IPS-20b (cell line): ENCODE data around the gene ADA.
"Not testable (repeated sequence)": the region's sequence is repeated elsewhere in the genome, so short reads cannot be mapped to it uniquely, and the experiment has no call there.

Experiments
- H3K27ac ChIP-seq: one replicate; pipeline ENCODE4 v1.5.1; 2013; ENCODE audit warnings: low read length
- H3K27me3 ChIP-seq: 2 replicates; pipeline ENCODE4 v1.6.1; 2013; ENCODE audit warnings: mild to moderate bottlenecking, low read length, inconsistent platforms; ENCODE audit not compliant: insufficient read depth
- H3K36me3 ChIP-seq: 2 replicates; pipeline ENCODE4 v1.6.1; 2013; ENCODE audit warnings: low read depth, mild to moderate bottlenecking, inconsistent platforms, low read length, moderate library complexity; ENCODE audit not compliant: insufficient read depth
- H3K4me1 ChIP-seq: 2 replicates; pipeline ENCODE4 v1.6.1; 2013; ENCODE audit warnings: mild to moderate bottlenecking, control low read depth, inconsistent platforms, low read length, moderate library complexity; ENCODE audit not compliant: insufficient read depth
- H3K4me3 ChIP-seq: 2 replicates; pipeline ENCODE4 v1.5.1; 2013; ENCODE audit warnings: mild to moderate bottlenecking, low read length, inconsistent platforms
- H3K9ac ChIP-seq: 2 replicates; pipeline ENCODE4 v1.6.1; 2013; ENCODE audit warnings: low read depth, mild to moderate bottlenecking, inconsistent platforms, low read length, moderate library complexity
- H3K9me3 ChIP-seq: 2 replicates; pipeline ENCODE4 v1.6.1; 2013; ENCODE audit warnings: mild to moderate bottlenecking, low read depth, low read length, inconsistent platforms; ENCODE audit not compliant: insufficient read depth

The ADA gene

GRCh38 chr20:44651684-44652423 is at the start of gene ADA:
ADA (minus strand) TSS chr20:44651699; CDS start chr20:44651607, 92 bp downstream.
- Histone ChIP-seq H3K4me3 (peak within 1 kb of the TSS; percentile 65), H3K4me1 (peaks cover 19% of the 10 kb centered on the region; the same call in 1 of the 2 replicates), H3K9ac (peak within 1 kb of the TSS; percentile 55; the same call in 1 of the 2 replicates), H3K36me3 (no peaks in the 10 kb centered on the region), H3K9me3 (peaks cover 6% of the 10 kb centered on the region), H3K27me3 (peaks cover 31% of the 10 kb centered on the region), H3K27ac (no peak within 1 kb of the TSS)

- H3K9me3 ChIP-seq = no peaks in the 10 kb centered on the region
- H3K36me3 ChIP-seq = no peaks in the 10 kb centered on the region
- no peak overlapping the region for H3K27ac ChIP-seq
- no peak overlapping the region for H3K9ac ChIP-seq
- no peaks in the 10 kb centered on the region for H3K27me3 ChIP-seq
- peaks cover 6% of the 10 kb centered on the region; the same call in 1 of the 2 replicates for H3K4me1 ChIP-seq
- no peak overlapping the region for H3K4me3 ChIP-seq
Measured at GRCh38 chr20:44700306-44700705, 48.8 kb upstream of the ADA start.

GRCh38 chr20:44698351-44698750 is 46.9 kb upstream of the ADA start:
- H3K36me3 ChIP-seq = no peaks in the 10 kb centered on the region
- peaks cover 6% of the 10 kb centered on the region; the same call in 1 of the 2 replicates for H3K4me1 ChIP-seq
- H3K27ac ChIP-seq = no peak overlapping the region
- H3K9ac ChIP-seq = no peak overlapping the region
- H3K9me3 ChIP-seq = no peaks in the 10 kb centered on the region
- H3K27me3 ChIP-seq = no peaks in the 10 kb centered on the region
- H3K4me3 ChIP-seq = no peak overlapping the region

- H3K4me1 ChIP-seq, H3K4me3 ChIP-seq, H3K9ac ChIP-seq, H3K27me3 ChIP-seq, H3K36me3 ChIP-seq, H3K9me3 ChIP-seq, H3K27ac ChIP-seq: not testable (repeated sequence)
Measured at GRCh38 chr20:44697041-44697440, 45.5 kb upstream of the ADA start.

- H3K9ac ChIP-seq = no peak overlapping the region
- H3K4me1 ChIP-seq = peaks cover 4% of the 10 kb centered on the region
- no peaks in the 10 kb centered on the region for H3K27me3 ChIP-seq
- no peak overlapping the region for H3K4me3 ChIP-seq
- no peaks in the 10 kb centered on the region for H3K9me3 ChIP-seq
- no peaks in the 10 kb centered on the region for H3K36me3 ChIP-seq
- no peak overlapping the region for H3K27ac ChIP-seq
Measured at GRCh38 chr20:44696315-44696714, 44.8 kb upstream of the ADA start.

- H3K36me3 ChIP-seq = no peaks in the 10 kb centered on the region
- no peak overlapping the region for H3K27ac ChIP-seq
- no peak overlapping the region for H3K9ac ChIP-seq
- H3K4me1 ChIP-seq = peaks cover 3% of the 10 kb centered on the region; the same call in 1 of the 2 replicates
- no peaks in the 10 kb centered on the region for H3K9me3 ChIP-seq
- no peak overlapping the region for H3K4me3 ChIP-seq
- no peaks in the 10 kb centered on the region for H3K27me3 ChIP-seq
Measured at GRCh38 chr20:44695674-44696300, 44.3 kb upstream of the ADA start.

- Histone ChIP-seq H3K9ac (no peak overlapping the region), H3K27ac (no peak overlapping the region), H3K36me3 (no peaks in the 10 kb centered on the region), H3K4me1 (peaks cover 3% of the 10 kb centered on the region; the same call in 1 of the 2 replicates), H3K4me3 (no peak overlapping the region), H3K9me3 (no peaks in the 10 kb centered on the region), H3K27me3 (no peaks in the 10 kb centered on the region)
Measured at GRCh38 chr20:44695295-44695673, 43.8 kb upstream of the ADA start.

- no peaks in the 10 kb centered on the region for H3K27me3 ChIP-seq
- no peak overlapping the region for H3K9ac ChIP-seq
- H3K27ac ChIP-seq = no peak overlapping the region
- H3K4me3 ChIP-seq = no peak overlapping the region
- H3K4me1 ChIP-seq = peaks cover 3% of the 10 kb centered on the region; the same call in 1 of the 2 replicates
- H3K36me3 ChIP-seq = no peaks in the 10 kb centered on the region
- H3K9me3 ChIP-seq = no peaks in the 10 kb centered on the region
Measured at GRCh38 chr20:44694159-44694558, 42.7 kb upstream of the ADA start.

GRCh38 chr20:44693627-44694026 is 42.1 kb upstream of the ADA start:
- H3K4me3 ChIP-seq = no peak overlapping the region

GRCh38 chr20:44692932-44693480 is 41.5 kb upstream of the ADA start:
- Histone ChIP-seq H3K4me3 (no peak overlapping the region), H3K27ac (no peak overlapping the region), H3K9me3 (no peaks in the 10 kb centered on the region), H3K36me3 (no peaks in the 10 kb centered on the region), H3K9ac (no peak overlapping the region), H3K4me1 (peaks cover 3% of the 10 kb centered on the region; the same call in 1 of the 2 replicates), H3K27me3 (no peaks in the 10 kb centered on the region)

More at GRCh38 chr20:44693627-44694026, 42.1 kb upstream of the ADA start:
- peaks cover 3% of the 10 kb centered on the region; the same call in 1 of the 2 replicates for H3K4me1 ChIP-seq
- no peaks in the 10 kb centered on the region for H3K9me3 ChIP-seq
- no peak overlapping the region for H3K27ac ChIP-seq
- H3K36me3 ChIP-seq = no peaks in the 10 kb centered on the region
- H3K9ac ChIP-seq = no peak overlapping the region
- H3K27me3 ChIP-seq = no peaks in the 10 kb centered on the region

- Histone ChIP-seq H3K27me3 (no peaks in the 10 kb centered on the region), H3K36me3 (no peaks in the 10 kb centered on the region), H3K4me3 (no peak overlapping the region), H3K9ac (no peak overlapping the region), H3K9me3 (no peaks in the 10 kb centered on the region), H3K27ac (no peak overlapping the region), H3K4me1 (peaks cover 3% of the 10 kb centered on the region; the same call in 1 of the 2 replicates)
Measured at GRCh38 chr20:44691424-44692423, 40.2 kb upstream of the ADA start.
